HG02623 (cell line): ENCODE measurements around the gene DCST1.

Source experiments
- ATAC-seq: cut with Tn5 transposase; IDR thresholded peaks from one replicate; pipeline ENCODE4 v1.9.1; 2021; ENCODE audit warnings: moderate library complexity; ENCODE audit not compliant: unreplicated experiment

DCST1 gene

GRCh38 chr1:155084722-155085503 lies 51.3 kb downstream of the DCST1 start:
- peak; percentile 70 for ATAC-seq

DNA sequence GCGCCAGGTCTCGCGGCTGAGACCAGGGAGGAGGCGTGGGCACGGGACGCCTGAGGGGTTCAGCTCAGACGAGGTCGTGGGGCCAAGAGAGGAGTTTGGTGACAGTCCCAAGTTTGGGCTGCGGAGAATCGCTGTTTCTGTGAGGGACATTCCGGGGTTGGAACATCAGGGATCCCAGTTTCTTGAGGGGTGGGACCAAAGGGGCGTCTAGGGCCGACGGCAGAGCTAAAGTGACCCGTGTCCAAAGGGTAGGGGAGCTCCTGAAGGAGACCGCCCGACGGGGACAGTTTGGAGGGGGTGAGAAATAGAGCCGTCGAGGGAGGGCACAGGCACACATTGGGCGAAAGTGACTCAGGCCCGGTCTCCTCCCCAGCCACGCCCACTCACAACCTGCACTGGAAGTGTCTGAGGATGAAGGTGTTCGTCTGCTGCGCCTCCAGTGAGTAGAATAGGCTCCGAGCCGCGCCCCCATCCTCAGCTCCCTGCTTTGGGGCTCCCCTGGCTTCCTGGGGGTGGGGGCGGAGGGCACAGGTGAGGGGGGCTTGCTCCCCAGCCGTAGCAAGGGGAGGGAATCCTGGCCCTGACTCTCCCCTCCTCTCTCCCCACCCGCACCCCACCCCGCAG lies 52.0 kb downstream of the DCST1 start:
- no peak for ATAC-seq

GRCh38 chr1:155086128-155086741 lies 52.6 kb downstream of the DCST1 start:
- ATAC-seq = no peak

DNA sequence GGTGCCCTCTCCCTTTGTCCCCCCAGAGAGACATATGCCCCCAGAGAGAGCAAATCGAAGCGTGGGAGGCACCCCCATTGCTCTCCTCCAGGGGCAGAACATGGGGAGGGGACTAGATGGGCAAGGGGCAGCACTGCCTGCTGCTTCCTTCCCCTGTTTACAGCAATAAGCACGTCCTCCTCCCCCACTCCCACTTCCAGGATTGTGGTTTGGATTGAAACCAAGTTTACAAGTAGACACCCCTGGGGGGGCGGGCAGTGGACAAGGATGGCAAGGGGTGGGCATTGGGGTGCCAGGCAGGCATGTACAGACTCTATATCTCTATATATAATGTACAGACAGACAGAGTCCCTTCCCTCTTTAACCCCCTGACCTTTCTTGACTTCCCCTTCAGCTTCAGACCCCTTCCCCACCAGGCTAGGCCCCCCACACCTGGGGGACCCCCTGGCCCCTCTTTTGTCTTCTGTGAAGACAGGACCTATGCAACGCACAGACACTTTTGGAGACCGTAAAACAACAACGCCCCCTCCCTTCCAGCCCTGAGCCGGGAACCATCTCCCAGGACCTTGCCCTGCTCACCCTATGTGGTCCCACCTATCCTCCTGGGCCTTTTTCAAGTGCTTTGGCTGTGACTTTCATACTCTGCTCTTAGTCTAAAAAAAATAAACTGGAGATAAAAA lies 53.4 kb downstream of the DCST1 start:
- ATAC-seq = no peak

DNA sequence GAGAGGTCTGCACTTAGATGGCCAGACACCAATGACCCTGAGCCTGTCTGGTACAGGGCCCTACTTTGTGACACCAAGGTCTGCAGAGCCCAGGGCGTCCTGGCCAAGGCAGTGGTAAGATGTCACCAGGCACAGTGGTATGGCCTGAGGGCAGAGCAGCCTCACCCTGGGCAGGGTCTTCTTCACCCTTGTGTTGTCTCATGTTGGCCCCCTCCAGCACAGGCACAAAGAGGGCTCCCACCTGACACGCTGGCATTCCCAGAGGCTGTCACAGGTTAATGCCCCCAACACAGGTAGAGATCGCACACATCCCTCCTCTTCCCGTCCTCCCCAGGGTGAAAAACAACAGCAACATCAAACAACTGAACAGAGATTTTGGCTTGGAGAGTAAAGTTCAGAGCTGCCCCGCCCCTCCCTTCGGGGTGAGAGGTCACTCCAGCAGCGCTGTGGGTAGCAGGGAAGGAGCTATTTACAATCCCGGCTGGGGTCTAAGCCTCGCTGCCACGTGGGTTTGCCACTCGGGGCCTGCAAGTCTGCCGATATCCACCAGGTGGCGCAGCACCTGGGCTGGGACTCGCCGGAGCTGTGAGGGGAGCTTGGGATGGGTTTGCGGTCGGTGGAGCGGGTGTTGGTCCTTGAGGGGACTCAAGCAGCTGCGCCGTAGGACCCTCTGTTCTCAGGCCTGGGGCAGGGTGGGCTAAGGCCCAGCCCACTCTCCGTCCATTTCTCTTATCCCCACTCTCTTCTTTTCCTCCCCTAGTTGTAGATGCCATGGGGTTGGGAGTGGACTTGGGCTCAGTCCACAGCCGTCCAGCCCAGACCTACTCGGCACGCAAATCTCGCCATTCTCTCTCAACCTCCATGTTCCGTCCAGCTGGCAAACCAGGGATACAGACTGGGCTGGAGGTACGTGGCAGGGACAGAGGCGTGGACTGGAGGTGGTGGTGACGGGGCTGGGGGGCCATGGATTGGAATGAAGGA lies 57.7 kb downstream of the DCST1 start:
- no peak for ATAC-seq

- no peak for ATAC-seq
These were observed 58.5 kb downstream of the DCST1 start for GRCh38 chr1:155092131-155092530.

DNA sequence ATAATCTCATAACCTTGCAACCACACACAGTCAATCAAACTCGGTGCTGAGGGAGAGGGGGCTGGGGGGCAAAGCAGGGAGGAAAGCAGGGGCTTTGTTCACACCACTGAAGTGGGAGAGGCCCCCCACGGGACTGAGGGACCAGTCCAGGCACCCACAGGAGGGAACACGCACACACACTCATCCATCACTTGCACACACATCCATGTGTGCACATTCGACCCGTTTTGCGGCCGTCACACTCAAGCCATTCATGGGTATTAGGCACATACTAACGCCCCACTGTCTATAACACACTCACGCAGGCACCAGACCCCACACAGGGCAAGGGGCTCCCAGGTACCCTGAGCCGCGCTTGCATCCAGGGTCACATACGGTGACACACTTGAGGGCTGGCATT lies 59.0 kb downstream of the DCST1 start:
- ATAC-seq = no peak

- ATAC-seq = no peak
These were observed 60.4 kb downstream of the DCST1 start for GRCh38 chr1:155093911-155094621.

- ATAC-seq = no peak
These were observed 61.0 kb downstream of the DCST1 start for GRCh38 chr1:155094622-155094948.

DNA sequence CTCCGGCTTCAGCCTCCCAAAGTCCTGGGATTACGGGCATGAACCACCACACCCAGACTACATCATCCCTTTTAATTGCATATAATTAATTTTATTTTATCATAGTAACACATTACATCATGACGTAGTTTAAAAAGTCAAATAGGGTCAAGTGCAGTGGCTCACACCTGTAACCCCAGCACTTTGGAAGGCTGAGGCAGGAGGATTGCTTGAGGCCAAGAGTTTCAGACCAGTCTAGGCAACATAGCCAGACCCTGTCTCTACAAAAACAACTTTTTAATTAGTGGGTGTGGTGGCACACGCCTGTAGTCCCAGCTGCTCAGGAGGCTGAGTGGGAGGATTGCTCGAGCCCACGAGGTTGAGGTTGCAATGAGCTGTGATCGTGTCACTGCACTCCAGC lies 65.7 kb downstream of the DCST1 start:
- ATAC-seq = no peak
